Stimulated activated CD4-positive, alpha-beta T cell treated with anti-CD3 and anti-CD28 coated beads, Interleukin-4, amount 100 ng/mL, for 48 hours (primary cell): ENCODE data around the gene CWF19L2.
"Not testable (repeated sequence)": the region's sequence is repeated elsewhere in the genome, so short reads cannot be mapped to it uniquely, and the experiment has no call there.

Experiments
- DNase-seq, 2 donors: peaks; one replicate each; pipeline ENCODE4 v3.0.0-alpha.2; 2020; ENCODE audit warnings: low read depth in 2 of 2

The CWF19L2 gene

DNA sequence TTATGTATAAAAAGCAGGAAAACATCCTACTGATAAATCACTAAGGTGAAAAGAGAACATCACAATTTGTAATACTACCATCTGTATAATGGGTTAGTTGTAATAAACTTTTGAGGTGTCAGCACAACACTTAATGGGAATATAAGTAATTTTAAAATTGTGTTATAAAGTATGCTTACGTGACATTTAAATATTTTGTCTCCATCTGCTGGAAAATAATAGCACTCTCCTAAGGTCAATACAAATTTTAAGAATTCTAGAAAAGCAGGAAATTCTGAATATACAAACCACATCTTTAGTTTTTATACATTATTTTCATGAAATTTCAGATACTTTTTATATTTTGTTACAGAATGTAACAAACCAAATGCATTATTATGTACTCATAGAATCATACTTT is 19.5 kb downstream of the CWF19L2 start:
- no peak for DNase-seq

DNA sequence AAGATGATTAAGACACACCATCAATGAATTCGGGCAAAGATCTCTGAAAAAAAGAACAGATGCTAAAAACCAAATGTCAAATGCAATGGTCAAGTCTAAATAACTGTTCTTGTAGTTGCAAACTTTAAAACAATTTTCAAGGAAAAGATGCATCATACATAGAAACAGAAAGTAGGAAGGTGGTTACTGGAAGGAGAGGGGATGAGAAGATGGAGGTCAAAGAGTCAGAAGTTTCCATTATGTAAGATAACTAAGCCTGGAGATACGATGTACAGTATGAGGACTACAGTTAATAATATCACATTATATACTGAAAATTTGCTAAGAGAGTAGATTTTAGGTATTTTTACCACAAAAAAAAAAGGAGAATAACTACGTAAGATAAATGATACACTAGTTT is 27.1 kb downstream of the CWF19L2 start:
- DNase-seq, result no peak

DNA sequence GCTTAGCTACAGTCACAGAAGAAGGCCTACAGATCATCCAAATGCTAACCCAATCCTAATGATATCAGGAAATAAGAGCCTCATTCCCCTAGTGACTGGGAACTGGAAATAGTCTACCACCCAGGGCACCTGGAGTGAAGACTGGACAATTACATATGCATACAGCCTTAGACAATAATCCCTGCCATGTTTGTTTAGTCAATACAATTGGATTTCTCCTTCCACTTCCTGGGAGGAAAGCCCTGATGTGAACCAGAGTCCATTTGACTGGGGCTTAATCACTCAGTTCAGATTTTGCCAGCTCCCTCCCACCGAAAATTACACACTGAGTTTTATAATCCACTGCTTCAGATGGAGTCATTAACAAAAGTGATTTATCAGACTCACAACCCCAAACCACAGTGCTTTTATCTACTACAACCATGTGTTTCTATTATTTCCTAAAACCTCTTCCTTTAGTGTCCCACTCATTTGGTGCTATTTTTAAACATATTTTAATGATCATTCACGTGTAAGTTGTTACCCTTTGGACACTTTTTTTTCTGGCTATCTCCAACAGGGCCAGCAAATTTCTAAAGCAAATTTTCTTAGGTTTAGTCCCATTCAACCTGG is 29.9 kb downstream of the CWF19L2 start:
- DNase-seq, result no peak

DNA sequence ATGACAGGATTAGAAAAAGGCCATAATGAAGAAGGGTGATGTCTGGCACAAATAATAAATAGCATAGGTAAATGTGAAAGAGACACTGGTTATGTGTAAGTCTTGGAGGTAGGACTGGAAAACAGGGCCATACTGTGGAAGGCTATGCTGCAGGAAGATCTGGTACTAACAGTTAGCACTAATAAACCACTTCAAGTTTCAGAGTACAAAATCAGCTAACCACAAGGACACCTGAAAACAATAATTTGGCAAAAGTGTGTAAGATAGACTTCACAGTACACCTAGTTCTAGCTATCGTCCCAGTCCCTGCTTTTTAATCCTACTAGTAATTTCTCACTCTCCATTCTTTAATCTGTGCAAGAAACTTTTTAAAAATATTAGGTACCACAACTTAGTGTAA is 44.3 kb downstream of the CWF19L2 start:
- DNase-seq, result no peak

DNA sequence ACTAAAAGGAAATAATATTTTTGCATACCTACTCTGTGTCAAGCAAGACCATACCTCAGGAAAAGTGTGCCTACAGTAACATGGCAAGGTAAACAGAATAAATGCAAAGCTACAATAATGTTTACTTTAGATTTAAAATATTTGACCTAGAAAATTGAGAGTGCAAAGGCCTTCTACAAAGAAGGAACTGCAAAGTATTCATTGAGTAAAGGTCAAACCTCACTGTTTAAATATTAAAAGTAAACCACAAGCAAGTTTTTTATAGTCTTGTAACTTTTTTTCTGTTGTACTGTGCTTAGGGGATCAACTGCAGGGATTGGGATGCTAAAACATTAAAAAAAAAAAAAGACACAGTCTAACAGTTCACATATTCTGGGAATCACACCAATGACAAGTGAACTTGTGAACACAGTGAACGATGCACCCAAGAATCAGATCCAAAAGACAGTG is 48.8 kb downstream of the CWF19L2 start:
- DNase-seq, result no peak

DNA sequence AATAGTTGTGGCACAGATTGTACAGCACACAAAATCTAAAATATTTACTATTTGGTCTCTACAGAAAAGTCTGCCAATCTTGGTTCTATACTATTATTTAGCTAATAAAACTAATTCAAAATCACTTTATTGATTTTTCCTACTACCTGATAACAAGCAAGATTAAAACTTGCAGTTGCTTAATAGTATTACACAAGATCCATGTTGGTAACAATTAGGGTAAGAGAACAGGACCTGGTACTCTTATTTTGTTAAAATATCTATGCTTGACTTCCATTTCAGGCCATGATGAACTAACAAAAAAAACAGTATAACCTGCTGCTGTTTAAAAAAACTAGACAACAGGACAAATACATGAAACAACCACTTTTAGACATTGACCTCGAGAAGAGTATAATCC is 52.4 kb downstream of the CWF19L2 start:
- DNase-seq, result no peak

DNA sequence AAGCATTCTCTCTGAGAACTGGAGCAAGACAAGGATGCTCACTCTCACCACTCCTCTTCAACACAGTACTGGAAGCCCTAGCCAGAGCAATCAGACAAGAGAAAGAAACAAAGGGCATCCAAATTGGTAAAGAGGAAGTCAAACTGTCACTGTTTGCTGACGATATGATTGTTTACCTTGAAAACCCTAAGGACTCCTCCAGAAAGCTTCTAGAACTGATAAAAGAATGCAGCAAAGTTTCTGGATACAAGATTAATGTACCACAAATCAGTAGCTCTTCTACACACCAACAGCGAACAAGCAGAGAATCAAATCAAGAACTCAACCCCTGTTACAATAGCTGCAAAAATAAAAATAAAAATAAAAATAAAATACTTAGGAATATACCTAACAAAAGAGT is 56.5 kb downstream of the CWF19L2 start:
- not testable (repeated sequence) for DNase-seq

DNA sequence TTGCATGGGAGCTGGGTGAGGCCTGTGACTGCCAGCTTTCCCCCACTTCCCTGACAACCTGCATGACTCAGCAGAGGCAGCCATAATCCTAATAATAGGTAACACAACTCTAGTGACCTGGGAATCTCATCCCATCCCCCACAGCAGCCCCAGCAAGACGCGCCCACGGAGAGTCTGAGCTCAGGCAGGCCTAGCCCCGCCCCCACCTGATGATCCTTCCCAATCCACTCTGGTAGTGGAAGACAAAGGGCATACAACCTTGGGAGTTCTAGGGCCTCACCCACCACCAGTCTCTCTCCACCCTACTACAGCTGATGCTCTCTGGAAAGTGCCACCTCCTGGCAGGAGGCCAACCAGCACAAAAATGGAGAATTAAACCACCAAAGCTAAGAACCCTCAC is 60.3 kb downstream of the CWF19L2 start:
- DNase-seq, result no peak

DNA sequence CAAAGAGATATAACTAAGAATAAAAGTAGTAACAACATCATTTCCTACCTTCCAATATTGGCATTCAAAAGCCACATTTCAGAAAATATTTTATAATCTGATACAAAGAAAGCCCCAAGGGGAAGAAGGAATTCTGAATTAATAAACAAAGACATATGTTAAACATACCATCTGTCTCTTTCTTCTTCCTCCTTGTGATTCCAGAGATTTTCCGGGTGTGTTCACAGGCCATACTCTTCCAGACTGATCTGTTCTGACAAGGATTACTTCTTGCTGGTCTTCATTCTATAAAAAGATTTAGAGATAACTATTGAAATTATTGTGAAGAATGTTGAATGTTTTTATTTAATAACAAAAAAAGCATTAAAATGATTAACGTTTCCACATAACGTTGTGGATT is 65.0 kb downstream of the CWF19L2 start:
- no peak for DNase-seq

DNA sequence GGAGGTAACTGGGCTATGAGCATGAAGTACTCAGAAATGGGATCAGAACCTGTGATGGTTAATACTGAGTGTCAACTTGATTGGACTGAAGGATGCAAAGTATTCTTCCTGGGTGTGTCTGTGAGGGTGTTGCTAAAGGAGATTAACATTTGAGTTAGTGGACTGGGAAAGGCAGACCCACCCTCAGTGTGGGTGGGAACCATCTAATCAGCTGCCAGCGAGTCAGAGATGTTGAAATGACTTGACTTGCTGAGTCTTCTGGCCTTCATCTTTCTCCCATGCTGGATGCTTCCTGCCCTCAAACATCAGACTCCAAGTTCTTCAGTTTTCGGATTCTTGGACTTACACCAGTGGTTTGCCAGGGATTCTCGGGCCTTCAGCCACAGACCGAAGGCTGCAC is 66.9 kb downstream of the CWF19L2 start:
- not testable (repeated sequence) for DNase-seq

DNA sequence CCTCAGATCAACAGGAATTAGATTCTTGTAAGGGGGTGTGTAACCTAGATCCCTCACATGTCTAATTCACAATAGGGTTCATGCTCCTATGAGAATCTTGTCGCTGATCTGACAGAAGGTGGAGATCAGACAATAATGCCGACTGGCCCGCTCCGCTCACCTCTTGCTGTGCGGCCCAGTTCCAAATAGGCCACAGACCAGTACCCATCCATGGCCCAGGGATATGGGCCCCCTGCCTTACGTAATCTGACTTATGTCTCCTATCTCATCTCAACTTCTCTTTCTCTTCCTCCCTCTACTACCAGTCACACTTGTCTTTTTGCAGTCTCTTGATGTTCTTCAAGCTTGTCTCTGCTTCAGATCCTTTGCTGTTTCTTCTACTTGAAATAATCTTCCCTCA is 70.0 kb downstream of the CWF19L2 start:
- DNase-seq, result no peak

DNA sequence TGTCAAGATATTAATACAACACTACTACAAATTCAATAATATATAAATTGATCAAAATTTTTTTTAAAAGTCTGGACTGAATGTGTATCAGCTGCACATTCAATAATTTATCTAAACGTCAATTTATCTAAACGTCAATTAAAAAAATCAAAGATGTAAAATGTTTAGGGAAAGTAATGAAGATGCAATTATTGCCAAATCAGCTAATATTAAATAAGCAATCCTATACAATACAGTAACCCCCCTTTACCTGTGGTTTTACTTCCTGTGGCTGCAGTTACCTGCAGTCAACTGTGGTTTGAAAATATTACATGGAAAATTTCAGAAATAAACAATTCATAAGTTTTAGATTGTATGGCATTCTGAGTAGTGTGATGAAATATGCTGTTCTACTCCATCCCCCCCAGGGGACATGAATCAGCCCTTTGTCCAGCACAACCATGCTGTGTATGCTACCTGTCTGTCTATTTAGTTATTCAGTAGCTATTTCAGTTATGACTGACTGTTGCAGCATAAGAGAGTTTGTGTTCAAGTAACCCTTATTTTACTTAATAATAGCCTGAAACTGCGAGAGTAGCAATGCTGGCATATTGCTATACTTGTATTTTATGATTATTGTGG is 72.2 kb downstream of the CWF19L2 start:
- DNase-seq, result no peak

DNA sequence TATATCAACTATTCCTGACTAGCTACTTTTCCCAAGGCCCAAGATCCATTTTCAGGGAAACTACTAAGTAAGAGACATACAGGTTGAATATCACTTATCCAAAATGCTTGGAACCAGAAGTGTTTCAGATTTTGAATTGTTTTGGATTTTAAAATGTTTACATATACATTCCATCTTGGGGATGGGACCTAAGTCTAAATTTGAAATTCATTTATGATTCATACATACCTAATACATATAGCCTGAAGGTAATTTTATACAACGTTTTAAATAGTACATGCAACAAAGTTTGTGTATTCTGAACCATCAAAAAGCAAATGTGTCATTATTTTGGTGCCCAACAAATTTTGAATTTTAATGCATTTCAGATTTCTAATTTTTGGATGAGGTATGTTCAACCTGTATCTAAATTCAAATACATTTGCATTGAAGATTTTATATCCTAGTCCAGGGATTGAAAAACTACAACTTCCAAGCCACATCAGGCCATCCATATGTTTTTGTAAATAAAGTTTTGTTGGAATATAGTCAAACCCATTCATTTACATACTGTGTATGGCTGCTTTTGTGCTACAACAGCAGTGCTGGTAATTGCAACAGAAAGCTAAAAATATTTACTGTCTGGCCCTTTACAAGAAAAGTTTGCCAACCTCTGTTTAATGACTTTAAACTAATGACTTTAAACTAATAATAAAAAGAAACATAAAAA is 73.3 kb downstream of the CWF19L2 start:
- no peak for DNase-seq

DNA sequence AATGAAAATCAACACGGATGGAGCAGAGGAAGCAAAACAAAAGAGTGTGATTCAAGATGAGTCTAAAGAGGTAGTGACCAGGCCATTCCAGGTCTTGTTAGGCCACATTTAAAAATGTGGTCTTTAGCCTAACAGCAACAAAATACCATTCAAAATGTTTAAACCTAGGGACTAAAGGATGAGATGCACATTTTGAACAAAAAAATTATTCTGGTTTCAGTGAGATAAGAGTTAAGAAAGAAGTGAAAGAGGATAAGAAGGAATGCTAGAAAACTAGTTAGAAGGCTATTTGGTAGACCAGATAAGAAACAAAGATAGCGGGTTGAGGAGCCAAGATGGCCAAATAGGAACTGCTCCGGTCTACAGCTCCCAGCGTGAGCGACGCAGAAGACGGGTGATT is 85.2 kb downstream of the CWF19L2 start:
- no peak for DNase-seq

DNA sequence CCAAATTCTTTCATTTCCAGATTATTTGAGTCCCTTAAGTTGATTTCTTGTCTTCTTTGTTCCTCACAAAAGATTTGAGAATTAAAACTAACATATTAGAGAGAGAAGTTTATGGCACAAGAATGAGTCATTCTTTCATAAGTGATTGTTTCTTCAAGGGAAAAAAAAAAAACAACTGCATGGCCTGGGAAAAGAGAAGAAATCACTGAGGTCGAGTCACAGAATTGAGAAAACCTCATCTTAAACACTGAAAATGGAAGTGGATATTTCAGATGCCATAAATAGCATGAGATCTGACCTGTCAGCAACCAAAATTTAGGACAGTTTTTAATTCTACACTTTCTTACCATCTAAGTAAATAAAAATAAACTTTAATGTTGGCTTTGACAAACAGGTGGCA is 87.2 kb downstream of the CWF19L2 start:
- no peak for DNase-seq

DNA sequence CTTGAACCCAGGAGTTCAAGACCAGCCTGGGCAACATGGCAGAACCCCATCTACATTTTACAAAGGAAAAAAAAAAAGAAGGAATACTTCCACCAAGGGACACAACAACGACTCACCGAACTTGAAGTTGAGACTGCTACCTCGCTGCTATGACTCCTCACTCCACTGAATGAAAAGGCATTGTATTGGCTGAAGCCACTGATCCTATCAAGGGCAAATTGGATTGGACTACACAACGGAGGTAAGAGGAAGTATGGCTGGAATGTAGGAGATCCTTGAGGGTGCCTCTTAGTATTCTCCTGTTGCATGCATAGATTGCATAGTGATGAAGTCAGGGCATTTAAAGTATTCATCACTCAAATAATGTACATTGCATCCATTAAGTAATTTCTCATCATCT is 97.9 kb downstream of the CWF19L2 start:
- no peak for DNase-seq

DNA sequence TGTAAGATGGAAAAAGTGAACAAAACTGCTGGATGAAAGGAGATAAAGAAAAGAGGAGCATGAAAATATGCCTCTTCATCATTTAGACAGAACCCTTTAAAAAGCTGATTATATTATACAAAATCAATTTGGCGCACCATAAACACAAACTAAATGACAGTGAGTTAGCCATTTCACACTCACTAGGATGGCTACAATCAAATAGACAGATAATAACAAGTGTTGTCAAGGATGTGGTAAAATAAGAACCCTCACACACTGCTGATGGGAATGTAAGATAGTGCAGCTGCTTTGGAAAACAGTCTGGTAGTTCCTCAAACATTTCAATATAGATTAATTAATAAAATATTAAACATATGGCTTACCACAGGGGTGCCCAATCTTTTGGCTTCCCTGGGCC is 99.7 kb downstream of the CWF19L2 start:
- no peak for DNase-seq

DNA sequence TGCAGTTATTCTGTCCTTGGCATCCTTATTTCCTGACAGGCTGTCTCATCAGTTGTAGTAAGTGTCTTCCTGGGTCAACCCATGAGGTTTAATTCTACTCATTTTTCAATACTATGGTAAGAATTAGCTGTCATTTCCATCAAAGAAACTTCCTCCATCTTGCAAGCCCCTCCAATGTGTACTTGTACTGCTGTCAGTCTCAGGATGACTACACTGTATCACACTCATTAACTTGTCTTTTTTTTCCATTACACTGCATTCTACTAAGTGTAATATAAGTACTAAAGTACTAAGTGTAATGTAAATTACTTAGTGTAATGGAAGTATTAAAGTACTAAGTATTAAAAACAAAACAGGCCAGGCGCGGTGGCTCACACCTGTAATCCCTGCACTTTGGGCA is 102.8 kb downstream of the CWF19L2 start:
- DNase-seq, result no peak

DNA sequence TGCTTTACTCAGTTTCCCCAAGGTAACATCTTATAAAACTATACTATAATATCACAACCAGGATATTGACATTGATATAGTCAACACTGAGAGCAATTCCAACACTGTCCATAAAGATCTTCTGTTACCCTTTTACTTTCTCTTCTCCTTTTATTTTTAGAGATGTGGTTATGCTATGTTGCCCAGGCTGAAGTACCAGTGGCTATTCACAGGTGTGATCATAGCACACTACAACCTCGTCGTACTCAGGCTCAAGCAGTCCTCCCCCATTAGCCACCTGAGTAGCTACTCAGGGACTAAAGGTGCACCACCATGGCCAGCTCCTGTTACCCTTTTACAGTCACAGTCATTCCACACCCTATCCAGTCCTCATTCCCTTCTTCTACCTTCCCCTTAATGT is 119.7 kb downstream of the CWF19L2 start:
- no peak for DNase-seq

DNA sequence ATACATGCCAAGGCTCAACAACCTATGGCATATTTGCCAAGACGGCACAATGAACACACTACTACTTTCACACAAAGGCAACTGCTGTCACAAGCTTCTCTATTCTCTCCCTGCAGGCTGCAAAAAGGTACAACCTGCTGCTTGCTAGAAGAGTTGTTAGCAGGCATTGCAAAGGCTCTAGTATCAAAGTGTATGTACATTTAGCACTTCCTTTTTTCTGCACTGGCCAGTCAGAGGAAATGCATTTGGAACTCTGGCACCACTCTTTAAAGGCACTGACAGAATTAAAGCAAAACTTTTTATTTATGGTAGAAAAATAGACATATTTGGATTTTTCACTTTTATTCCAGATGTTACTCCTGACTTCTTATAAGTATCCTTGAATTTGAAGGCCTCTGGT is 125.9 kb downstream of the CWF19L2 start:
- no peak for DNase-seq

DNA sequence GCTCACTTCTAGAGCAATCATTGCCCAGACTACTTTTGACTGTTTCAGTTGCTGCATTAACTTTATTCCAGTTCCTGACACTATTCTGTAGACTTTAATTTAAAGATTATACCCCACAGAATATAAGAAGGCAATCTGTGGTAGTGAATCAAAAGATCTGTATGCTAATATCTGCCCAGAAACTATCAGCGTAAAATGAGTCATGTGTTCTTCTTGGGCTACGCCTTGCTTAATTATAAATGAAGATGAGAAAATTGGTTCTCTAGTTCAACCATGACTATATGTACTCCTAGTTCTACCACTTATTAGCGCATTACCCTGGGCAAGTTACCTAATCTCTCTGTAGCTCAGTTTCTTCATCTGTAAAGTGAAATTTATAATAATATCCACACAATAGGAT is 128.5 kb downstream of the CWF19L2 start:
- no peak for DNase-seq

DNA sequence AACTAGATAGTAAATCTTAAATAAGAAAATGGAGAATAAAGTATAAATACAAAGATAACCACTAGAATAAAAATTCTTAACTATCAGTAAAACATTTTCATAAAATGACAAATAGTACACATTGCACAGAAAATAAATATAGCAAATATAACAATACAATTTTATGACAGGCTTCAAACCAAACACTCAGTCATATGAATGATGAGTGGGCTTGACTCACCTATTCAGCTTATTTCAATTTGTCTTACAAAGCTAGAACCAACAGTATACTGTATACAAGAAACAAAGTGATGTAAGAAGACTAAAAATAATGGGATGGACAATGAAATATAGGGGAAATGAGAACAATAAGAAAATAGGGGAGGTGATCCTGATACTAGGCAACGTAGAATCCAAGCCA is 141.2 kb downstream of the CWF19L2 start:
- DNase-seq, result no peak

DNA sequence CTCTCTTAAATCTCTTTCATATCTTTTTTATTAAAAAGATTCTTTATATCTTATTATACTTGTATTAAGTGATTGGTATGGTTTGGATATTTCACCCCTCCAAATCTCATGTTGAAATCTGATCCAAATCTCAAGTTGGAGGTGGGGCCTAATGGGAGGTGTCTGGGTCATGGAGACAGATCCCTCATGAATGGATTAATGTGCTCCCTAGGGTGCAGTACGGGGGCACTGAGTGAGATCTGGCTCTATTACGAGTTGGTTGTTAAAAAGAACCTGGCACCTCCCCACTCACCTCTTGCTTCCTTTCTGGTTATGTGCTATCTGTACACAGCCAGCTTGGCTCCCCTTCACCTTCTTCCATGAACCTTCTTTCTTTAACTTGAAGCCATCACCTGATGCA is 149.6 kb downstream of the CWF19L2 start:
- DNase-seq, result no peak
